ENCODE data around the gene KDM4B. TPM values are rescaled to one million over a fixed set of nuclear protein-coding genes. Genes with fewer than 3 reads are reported as not detected.
"Not testable (repeated sequence)": the region's sequence is repeated elsewhere in the genome, so short reads cannot be mapped to it uniquely, and the experiment has no call there.

KDM4B gene
- total RNA-seq, 1 donor from 2014 or later, result 38.9 TPM

DNA sequence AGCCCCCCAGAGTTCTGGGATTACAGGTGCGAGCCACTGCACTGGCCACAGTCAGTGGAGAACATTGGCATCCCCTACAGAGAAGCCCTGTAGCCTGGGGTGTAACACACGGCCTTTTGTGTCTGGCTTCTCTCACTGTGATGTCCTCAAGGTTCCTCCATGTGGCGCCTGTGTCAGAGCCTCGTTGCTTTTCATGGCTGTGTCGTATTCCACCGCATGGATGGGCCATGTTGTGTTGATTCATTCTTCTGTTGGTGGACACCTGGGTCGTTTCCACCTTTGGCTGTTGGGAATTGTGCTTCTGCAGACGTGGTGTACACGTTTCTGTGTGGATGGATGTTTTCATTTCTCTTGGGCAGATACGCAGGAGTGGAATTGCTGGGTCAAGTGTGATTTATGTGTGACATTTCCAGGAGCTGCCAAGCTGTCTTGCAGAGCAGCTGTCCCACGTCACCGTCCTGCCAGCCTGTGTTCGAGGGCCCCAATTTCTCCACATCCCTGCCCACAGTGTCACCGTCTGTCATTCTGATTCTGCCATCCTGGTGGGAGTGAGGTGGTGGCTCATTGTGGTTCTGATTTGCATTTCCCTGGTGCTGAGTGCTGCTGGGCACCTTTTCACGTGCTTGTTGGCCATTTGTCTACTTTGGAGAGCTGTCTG lies 59.4 kb downstream of the KDM4B start:
- intact Hi-C loops (cut with micrococcal nuclease), result no loop called here
- DNase-seq (ENCODE audit: low spot score), result no peak
- H3K4me1 Mint-ChIP-seq (ENCODE audit: low read depth), result no peaks in the 10 kb centered on the region
- H3K36me3 Mint-ChIP-seq (ENCODE audit: low read depth), result peaks cover 3% of the 10 kb centered on the region
- no peak overlapping the region for H3K27ac Mint-ChIP-seq
- H3K9me3 Mint-ChIP-seq, result no peaks in the 10 kb centered on the region
- no peak overlapping the region for H3K4me3 Mint-ChIP-seq
- H3K27me3 Mint-ChIP-seq (ENCODE audit: insufficient read depth), result no peaks in the 10 kb centered on the region

DNA sequence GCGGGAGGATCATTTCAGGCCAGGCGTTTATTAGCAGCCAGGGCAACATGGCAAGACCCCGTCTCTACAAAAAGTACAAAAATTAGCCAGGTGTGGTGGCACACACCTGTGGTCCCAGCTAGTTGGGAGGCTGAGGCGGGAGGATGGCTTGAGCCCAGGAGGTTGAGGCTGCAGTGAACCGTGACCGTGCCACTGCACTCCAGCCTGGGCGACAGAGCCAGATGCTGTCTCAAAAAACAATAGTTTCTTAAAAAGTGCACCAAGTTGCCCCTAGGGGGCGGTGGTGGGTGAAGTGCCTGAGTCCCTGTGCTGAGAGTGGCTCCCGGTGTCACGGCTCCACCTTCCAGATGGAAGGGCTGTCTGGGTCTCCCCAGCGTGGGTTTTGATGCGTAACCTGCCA lies 60.7 kb downstream of the KDM4B start:
- intact Hi-C loops (cut with micrococcal nuclease); H3K36me3 Mint-ChIP-seq (ENCODE audit: low read depth); H3K4me3 Mint-ChIP-seq; H3K9me3 Mint-ChIP-seq; H3K27me3 Mint-ChIP-seq (ENCODE audit: insufficient read depth); H3K27ac Mint-ChIP-seq; H3K4me1 Mint-ChIP-seq (ENCODE audit: low read depth): not testable (repeated sequence)
- DNase-seq (ENCODE audit: low spot score), result peak; percentile 45

DNA sequence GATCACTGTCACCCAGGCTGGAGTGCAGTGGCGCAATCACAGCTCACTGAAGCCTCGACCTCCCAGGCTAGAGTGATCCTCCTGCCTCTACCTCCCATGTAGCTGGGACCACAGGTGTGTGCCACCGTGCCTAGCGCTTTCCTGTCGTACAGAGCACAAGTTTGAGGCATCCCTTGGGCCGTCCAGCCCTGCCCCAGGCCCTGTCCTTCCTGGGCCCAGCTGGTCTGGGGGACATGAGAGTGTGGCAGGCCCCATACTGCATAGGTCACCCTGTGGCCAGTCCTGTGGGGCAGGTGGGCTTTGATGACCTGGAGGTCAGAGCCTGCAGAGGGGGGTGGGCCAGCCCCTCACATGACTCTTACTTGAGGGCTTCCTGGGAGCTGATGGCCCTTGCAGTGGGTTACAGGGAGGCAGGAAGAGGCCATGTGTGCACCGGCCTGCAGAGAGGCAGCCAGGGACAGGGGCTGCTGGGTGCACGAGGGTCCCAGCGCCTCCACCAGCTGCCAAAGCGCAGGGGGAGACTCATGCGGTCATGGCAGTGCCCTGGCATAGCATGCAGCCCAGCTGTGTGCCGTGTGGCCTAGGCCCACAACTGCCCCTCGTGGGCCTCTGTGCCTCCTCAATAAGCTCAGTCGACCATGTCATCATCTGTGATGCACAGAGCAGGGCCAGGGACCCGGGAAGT lies 61.4 kb downstream of the KDM4B start:
- DNase-seq (ENCODE audit: low spot score), result no peak
- intact Hi-C loops (cut with micrococcal nuclease), result no loop called here
- Mint-ChIP-seq H3K36me3 (ENCODE audit: low read depth) (peaks cover 8% of the 10 kb centered on the region), H3K4me1 (ENCODE audit: low read depth) (no peaks in the 10 kb centered on the region), H3K4me3 (no peak overlapping the region), H3K9me3 (no peaks in the 10 kb centered on the region), H3K27ac (no peak overlapping the region), H3K27me3 (ENCODE audit: insufficient read depth) (no peaks in the 10 kb centered on the region)

DNA sequence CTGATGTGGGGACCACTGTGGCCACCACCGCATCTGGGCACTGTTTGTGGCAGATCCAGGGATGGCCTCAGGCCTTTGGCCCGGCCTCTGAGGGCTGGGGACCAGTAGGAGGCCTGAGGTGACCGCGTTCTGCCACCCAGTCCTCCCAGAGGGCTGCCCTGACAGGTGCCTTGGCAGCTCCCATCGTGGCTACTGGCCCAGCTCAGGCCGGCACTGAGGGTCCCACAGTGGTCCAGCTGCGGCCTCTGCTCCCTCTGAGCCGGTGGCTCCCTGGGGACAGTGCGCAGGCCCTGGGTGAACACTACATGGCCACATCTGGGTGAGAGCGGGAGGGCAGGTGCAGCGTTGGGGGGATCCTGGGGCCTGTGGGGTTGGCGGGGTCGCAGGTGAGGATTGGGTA lies 61.9 kb downstream of the KDM4B start:
- Mint-ChIP-seq H3K27me3 (ENCODE audit: insufficient read depth) (no peaks in the 10 kb centered on the region), H3K4me1 (ENCODE audit: low read depth) (no peaks in the 10 kb centered on the region), H3K9me3 (no peaks in the 10 kb centered on the region), H3K4me3 (no peak overlapping the region), H3K27ac (no peak overlapping the region), H3K36me3 (ENCODE audit: low read depth) (peaks cover 8% of the 10 kb centered on the region)
- DNase-seq (ENCODE audit: low spot score), result no peak
- intact Hi-C loops (cut with micrococcal nuclease), result loop anchor here (1.0 kb wide), 3 partner anchors 30 to 222 kb away; no protein-coding TSS in a partner anchor

DNA sequence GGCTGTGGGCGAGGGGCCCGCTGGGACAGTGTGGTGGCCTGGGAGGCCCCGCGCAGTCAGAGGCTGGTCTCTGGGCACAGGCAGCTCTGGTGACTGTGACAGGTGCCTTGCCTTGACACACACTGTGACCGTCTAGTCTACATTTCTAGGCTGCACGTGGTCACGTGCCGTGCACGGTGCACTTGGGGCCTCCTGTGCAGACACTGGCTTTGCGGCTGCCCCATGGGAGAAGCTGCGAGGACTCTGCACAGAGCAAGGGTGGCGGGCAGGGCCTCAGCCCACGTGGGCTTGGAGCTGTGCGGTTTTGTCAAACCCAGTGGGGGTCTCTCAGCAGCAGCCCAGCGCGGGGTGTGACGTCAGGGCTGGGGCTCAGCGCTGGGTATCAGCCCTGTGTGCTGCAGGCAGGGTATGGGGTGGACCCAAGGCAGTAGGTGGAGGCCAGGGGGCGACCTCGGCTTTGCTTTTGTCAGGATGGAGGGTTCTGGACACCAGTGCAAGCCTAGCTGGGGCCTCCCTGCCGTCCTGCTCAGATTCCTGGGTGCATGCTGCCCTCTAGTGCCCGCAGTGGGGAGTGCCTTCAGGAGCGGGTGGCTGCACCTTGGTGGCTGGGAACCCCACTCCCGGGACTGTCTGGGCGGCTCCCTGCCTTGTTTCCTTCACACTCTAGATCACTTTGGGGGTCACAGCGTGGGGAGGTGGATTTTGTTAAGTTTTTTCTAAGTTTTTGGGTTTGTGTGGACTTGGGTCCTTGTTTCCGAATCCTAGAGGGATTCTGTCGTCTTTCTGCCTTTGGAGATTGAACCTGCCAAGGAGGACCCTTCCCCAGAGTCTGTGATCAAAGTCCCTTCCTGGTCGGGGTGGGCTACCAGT lies 62.6 kb downstream of the KDM4B start:
- DNase-seq (ENCODE audit: low spot score), result peak; percentile 69
- Mint-ChIP-seq H3K27me3 (ENCODE audit: insufficient read depth) (no peaks in the 10 kb centered on the region), H3K9me3 (no peaks in the 10 kb centered on the region), H3K4me1 (ENCODE audit: low read depth) (no peaks in the 10 kb centered on the region), H3K27ac (no peak overlapping the region), H3K36me3 (ENCODE audit: low read depth) (peaks cover 8% of the 10 kb centered on the region), H3K4me3 (no peak overlapping the region)
- intact Hi-C loops (cut with micrococcal nuclease), result loop anchor here (1.0 kb wide), 3 partner anchors 30 to 222 kb away; no protein-coding TSS in a partner anchor

DNA sequence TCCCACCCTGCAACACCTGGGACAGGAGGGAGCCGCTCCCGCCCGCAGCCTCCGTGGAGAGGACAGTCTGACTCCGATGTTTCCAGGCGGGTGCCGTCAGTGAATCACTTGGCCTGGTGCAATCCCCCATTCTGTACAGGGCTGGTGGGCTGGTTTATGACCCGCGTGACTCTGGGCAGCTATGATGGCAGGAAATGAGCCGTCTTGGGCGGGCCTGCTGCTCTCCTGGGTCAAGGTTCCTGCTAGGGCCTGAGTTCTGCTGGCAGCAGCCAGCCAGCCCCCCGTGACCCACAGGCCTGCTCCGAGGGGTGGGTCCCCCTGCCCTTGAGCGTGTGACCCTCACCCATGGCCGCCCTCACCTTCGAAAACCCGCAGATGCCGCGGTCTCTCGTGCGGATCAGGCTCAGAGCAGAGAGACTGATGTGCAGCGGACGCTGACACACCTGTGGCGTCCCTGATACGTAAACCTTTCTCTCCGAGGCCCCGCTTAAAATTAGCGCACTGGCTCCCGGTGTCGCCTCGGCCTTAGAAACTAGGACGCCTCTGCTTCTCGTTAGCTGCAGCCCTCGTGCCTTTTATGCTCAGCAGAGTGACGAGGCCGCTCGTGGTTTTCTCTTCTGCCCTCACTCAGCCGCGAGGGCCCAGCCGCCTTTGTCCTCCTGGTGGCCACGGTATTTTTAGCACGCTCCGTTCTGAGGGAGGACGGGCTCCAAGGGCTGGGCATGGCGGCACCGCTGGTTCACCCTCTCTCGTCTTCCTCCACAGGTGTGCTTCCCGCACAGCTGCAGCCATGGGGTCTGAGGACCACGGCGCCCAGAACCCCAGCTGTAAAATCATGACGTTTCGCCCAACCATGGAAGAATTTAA lies 63.4 kb downstream of the KDM4B start:
- Mint-ChIP-seq H3K4me1 (ENCODE audit: low read depth) (no peaks in the 10 kb centered on the region), H3K9me3 (no peaks in the 10 kb centered on the region), H3K27me3 (ENCODE audit: insufficient read depth) (no peaks in the 10 kb centered on the region), H3K36me3 (ENCODE audit: low read depth) (peaks cover 11% of the 10 kb centered on the region), H3K4me3 (no peak overlapping the region), H3K27ac (no peak overlapping the region)
- intact Hi-C loops (cut with micrococcal nuclease), result no loop called here
- no peak for DNase-seq (ENCODE audit: low spot score)

DNA sequence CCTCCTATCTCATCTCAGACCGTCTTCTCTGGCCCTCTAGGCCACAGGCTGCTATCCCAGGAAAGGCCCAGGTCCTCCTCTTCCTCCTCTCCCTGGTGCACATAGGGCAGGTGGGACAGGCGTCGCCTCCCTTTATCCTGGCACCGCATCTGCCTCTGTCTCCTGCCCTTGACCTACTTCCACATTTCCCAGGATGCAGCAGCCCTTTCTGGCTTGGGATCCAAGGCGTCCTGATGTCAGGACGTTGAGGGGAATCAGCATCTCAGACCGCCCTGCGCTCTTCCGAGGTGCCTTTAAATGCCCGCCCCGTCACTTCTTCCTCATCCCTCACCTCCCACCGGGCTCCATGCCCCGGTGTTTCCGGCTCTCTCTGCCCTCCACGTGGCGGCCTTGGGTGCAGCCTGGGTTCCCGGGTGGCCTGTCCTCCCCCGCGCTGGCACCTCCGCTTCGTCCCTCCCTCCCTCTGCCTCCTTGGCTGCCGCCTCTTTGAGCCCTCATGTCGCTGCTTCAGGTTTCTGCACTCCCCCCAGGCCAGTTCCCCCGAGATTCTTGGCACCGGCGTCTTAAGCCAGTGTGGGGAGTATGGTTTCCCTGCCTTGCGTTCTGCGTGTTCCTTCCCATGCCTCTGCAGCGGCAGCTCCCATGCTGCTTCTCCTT lies 66.3 kb downstream of the KDM4B start:
- no peaks in the 10 kb centered on the region for H3K4me1 Mint-ChIP-seq (ENCODE audit: low read depth)
- intact Hi-C loops (cut with micrococcal nuclease), result no loop called here
- peaks cover 11% of the 10 kb centered on the region for H3K36me3 Mint-ChIP-seq (ENCODE audit: low read depth)
- H3K9me3 Mint-ChIP-seq, result no peaks in the 10 kb centered on the region
- no peak for DNase-seq (ENCODE audit: low spot score)
- no peak overlapping the region for H3K27ac Mint-ChIP-seq
- H3K27me3 Mint-ChIP-seq (ENCODE audit: insufficient read depth), result no peaks in the 10 kb centered on the region
- H3K4me3 Mint-ChIP-seq, result no peak overlapping the region

DNA sequence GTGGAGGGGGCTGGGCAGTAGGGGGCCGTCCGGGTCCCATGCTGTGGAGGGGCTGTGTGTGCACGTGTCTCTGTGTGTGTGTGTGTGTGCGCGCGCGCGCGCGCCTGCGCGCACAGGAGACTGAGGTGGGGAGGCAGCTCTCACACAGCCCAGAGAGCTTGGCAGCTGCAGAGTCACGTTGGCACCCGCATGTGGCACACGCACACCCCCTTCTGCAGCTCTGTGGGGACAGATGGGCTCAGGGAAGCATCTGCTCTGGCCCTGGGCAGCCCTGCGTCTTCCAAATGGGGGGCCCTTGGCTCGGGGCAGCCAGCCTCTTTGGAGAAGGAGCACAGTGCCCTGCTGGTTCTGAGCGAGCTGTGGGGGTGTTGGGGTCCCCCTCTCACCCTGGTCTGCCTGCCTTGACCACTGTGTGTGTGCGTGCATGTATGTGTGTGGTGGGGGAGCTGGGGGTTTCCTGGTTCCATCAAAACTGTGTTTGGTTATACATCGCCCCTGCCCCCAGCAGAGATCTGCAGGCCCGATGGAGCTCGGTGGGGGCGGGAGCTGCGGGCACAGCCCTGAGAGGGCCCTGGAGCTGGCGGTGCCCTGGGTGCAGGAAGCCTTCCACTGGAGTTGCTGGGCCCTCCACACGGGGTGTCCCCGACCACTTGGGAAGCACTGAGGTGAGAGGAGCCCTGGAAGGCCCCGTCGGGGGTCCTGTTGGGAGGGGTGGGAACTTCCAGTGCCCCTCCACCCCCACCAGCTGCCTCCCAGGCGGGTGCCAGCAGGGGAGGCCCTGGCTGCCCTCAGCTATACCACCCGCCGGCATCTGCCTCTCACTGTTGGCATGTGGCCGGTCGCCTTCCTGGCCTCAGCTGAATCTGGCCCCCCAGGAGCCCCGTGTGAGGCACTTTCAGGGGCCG lies 67.1 kb downstream of the KDM4B start:
- no peaks in the 10 kb centered on the region for H3K9me3 Mint-ChIP-seq
- no peak for DNase-seq (ENCODE audit: low spot score)
- no peak overlapping the region for H3K27ac Mint-ChIP-seq
- H3K36me3 Mint-ChIP-seq (ENCODE audit: low read depth), result peaks cover 11% of the 10 kb centered on the region
- H3K27me3 Mint-ChIP-seq (ENCODE audit: insufficient read depth), result no peaks in the 10 kb centered on the region
- no peak overlapping the region for H3K4me3 Mint-ChIP-seq
- intact Hi-C loops (cut with micrococcal nuclease), result no loop called here
- H3K4me1 Mint-ChIP-seq (ENCODE audit: low read depth), result no peaks in the 10 kb centered on the region

DNA sequence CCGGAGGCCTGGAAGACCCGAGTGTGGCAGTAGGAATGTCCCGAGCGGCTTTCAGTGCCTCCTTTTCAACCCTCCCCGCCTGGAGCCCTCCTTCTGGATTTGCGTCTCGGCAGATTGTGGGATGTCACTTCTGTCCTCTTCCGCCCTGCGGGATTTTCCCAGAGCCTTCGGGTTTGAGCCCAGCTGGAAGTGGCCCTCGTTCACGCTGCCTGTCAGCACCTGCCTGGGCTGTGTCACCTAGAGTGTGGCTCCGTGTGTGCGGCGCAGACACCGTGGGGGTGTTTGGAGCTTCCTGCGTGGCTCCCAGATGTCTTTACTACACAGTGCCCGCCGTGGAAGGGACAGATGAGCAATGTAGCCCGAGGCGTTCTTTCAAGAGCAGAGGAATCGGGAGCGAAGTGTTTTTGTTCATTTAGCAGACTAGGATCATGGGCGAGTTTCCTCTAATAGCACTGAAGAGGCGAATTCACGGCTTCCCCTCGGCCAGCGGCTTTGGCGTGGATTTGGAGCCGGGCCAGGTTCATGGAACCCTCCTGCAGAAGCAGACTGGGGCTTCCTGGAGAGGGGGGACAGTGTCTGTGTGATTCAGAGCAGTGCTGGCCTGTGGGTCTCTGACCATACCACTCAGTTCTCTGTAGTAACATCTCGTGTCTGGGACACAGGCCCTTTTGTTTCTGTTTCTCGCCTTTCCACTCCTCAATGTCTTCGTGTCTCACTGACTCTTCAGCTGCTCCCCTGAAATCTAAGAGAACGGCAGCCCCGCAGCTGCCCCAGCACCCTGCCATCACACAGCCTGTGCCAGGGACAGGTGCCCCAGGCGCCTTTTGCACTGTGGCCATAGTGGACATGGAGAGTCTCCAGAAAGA lies 68.0 kb downstream of the KDM4B start:
- H3K27me3 Mint-ChIP-seq (ENCODE audit: insufficient read depth), result no peaks in the 10 kb centered on the region
- no peak overlapping the region for H3K27ac Mint-ChIP-seq
- DNase-seq (ENCODE audit: low spot score), result no peak
- H3K4me3 Mint-ChIP-seq, result no peak overlapping the region
- no peaks in the 10 kb centered on the region for H3K9me3 Mint-ChIP-seq
- intact Hi-C loops (cut with micrococcal nuclease), result no loop called here
- H3K4me1 Mint-ChIP-seq (ENCODE audit: low read depth), result no peaks in the 10 kb centered on the region
- H3K36me3 Mint-ChIP-seq (ENCODE audit: low read depth), result peaks cover 11% of the 10 kb centered on the region

DNA sequence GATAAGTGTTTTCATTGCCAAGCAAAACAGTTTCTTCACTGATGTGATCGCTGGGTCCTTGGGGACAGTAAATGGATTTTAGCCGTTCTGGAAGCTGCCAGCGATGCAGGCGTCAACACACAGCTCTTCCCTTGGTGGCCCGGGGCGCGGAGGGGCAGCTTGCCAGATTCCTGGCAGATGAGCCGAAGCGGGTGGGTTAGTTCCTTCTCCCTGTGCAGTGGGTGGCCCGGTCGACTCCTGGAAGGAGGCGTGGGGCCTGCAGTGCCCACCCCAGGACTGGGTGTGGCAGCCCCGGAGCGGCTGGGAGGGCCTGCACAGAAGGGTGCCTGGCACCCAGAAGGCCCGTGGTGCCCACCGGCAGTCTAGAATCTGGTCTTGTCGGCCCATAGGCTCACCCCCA lies 69.0 kb downstream of the KDM4B start:
- Mint-ChIP-seq H3K36me3 (ENCODE audit: low read depth) (peaks cover 8% of the 10 kb centered on the region), H3K27me3 (ENCODE audit: insufficient read depth) (no peaks in the 10 kb centered on the region), H3K27ac (no peak overlapping the region), H3K4me1 (ENCODE audit: low read depth) (no peaks in the 10 kb centered on the region), H3K9me3 (no peaks in the 10 kb centered on the region), H3K4me3 (no peak overlapping the region)
- no peak for DNase-seq (ENCODE audit: low spot score)
- intact Hi-C loops (cut with micrococcal nuclease), result no loop called here

Data from activated T-helper 1 cell treated with anti-CD3 and anti-CD28 coated beads, Interleukin-12 subunit alpha, Interleukin-12 subunit beta, Interleukin-2, Interleukin-4 antibody, amounts not matched to agents 30 ng/mL and 10 ng/mL and 1 ng/mL, durations not matched to agents 14 hours and 24 hours and 36 hours (primary cell).